Hematopoietic multipotent progenitor cell treated with erythropoietin and hydrocortisone succinate and interleukin-3 and kit ligand, for 8 days (in vitro differentiated cells): ENCODE measurements around the gene MILR1.
"Not testable (repeated sequence)": the region's sequence is repeated elsewhere in the genome, so short reads cannot be mapped to it uniquely, and the experiment has no call there.

Experiments used
- DNase-seq: peaks from one replicate; pipeline ENCODE4 v3.0.0-alpha.2; 2015

MILR1 gene, protein sequence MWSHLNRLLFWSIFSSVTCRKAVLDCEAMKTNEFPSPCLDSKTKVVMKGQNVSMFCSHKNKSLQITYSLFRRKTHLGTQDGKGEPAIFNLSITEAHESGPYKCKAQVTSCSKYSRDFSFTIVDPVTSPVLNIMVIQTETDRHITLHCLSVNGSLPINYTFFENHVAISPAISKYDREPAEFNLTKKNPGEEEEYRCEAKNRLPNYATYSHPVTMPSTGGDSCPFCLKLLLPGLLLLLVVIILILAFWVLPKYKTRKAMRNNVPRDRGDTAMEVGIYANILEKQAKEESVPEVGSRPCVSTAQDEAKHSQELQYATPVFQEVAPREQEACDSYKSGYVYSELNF

DNA sequence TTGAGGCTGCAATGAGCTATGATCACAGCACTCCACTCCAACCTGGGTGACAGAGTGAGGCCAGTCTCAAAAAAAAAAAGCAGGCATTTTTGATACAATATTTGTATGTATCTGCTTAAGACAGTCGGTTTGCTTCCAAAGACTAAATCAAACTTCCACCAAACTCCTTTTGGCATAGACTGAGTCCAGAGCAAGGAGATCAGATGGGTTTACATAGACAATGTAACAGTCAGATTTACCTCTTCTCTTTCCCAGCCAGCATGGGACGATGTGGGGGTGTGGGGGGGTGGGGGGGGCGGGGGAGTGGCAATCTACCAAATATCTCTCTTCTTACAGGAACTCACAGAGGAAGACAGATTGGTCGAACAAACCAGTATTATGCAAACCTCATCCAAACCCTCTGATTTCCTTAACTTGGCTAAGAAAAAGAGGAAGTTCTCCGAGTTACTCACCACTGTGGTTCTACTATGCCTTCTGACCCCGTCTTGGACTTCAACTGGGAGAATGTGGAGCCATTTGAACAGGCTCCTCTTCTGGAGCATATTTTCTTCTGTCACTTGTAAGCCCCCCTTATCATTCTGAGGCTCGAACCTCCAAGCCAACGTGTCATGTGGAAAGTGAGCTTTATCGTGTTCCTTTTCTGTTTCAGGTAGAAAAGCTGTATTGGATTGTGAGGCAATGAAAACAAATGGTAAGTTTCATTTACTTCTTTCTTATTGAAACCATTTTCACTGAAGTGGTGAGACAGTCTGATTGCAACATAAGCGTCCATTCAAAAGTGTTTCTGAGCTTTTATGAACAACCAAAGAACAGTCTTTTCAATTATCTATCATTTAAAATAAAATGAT, at the start of gene MILR1:
Gene MILR1 (plus strand): TSS at position 451 of the 848 bp plus-strand sequence. CDS start 54 bp downstream, at position 505.
- peak; percentile 81 for DNase-seq

DNA sequence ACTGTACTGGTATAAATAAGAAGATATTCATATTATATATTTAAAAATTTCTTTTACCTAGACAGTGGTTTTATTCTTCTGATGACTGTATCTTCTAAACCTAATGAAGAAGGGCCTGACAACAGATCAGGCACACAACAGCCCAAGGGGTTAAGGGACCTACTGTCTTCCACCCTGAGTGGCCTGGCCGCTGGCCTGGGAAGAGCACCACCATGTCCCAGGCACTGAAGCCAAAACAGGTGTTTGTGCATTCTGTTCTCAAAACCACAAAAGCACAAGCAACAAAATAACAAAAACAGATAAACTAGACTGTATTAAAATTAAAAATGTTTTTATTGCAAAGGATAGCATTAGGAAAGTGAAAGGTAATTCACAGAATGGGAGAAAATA, 49.2 kb upstream of the MILR1 start:
- no peak for DNase-seq

GRCh38 chr17:64400642-64401041, 48.3 kb upstream of the MILR1 start:
- DNase-seq, result no peak

DNA sequence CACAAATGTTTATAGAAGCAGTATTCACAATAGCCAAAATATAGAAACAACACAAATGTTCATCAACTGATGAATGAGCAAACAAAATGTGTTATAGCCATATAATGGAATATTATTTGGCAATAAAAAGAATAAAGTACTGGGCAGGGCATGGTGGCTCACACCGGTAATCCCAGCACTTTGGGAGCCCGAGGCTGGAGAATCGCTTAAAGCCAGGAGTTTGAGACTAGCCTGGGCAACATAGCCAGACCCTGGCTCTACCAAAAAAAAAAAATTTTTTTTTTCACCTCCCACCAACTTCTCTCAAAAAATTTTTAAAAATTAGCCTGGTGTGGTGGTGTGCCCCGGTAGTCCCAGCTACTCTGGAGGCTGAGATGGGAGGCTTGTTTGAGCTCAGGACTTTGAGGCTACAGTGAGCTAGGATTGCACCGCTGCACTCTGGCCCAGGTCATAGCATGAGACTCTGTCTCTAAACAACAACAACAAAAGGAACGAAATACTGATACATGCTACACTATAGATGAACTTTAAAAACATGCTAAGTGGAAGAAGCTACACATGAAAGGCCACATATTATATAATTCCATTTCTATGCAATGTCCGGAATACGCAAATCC, 47.6 kb upstream of the MILR1 start:
- no peak for DNase-seq

- no peak for DNase-seq
Measured at GRCh38 chr17:64401941-64402340, 47.0 kb upstream of the MILR1 start.

GRCh38 chr17:64402469-64402868, 46.4 kb upstream of the MILR1 start:
- no peak for DNase-seq

GRCh38 chr17:64403881-64404460, 44.9 kb upstream of the MILR1 start:
- no peak for DNase-seq

DNA sequence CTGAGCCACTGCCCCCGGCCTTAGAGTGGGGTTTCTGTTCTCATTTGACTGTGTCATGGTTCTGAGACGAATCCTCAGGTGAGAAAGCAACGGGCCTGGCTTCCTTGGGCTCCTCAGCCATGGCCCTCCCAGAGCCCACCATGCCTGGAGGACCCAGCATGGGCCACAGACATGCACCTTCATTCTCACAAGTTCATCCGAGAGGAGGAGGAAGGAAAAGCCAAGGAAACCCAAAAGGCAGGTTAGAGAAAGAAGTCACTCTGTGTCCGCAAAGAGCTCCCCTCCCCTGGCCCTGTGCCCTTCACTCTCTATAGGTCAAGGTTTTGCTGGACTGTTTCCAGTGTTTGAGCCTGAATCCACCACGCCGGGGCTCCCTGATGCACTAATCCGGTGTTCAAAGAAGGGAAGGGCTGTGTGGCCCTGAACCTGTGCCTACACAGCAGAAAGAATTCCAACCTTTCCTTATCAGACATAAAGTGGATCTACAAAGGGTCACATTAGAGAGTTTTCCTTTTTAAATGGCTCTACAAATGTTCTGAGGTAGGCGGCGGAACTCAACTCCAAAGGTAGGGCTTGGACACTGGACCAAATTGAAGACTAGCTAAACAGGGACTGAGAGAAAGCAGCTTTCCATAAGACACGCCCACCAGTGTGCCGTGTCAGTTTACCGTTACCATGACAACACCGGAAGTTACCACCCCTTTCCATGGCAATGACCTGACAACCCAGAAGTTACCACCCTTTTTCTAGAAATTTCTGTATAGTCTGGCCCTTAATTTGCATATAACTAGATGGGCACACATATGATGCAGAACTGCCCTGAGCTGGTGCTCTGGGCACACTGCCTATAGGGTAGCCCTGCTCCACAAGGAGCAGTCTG, 42.4 kb upstream of the MILR1 start:
- peak; percentile 45 for DNase-seq

DNA sequence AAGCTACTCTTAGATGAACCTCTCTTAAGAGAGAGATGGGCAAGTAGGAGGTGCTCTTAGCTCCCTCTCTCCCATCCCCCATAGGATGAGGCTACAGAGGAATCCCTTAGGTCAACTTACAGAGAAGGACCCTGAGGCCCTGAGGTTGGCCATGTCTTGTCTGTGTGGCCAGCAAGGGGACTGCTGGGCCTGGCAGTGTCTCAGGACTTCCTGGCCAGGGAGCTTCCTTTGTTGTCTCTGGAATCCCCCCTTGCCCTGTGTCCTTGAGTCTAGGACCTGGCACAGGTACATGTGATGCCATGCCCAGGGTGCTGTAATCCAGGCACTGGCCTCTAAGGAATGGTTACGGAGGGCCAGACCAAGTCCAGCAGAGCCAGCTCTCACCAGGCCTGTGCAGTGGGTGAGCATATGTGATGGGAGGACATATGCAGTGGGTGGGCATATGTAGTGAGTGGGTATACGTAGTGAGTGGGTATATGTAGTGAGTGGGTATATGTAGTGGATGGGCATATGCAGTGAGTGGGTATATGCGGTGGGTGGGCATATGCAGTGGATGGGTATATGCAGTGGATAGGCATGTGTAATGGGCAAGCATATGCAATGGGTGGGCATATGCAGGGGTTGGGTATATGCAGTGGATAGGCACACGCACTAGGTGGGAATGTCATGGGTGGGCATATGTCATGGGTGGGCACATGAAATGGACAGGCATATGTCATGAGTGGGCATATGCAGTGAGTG, 38.0 kb upstream of the MILR1 start:
- no peak for DNase-seq

- no peak for DNase-seq
Measured at GRCh38 chr17:64411999-64412771, 36.7 kb upstream of the MILR1 start.

- no peak for DNase-seq
Measured at GRCh38 chr17:64412944-64413381, 36.0 kb upstream of the MILR1 start.

DNA sequence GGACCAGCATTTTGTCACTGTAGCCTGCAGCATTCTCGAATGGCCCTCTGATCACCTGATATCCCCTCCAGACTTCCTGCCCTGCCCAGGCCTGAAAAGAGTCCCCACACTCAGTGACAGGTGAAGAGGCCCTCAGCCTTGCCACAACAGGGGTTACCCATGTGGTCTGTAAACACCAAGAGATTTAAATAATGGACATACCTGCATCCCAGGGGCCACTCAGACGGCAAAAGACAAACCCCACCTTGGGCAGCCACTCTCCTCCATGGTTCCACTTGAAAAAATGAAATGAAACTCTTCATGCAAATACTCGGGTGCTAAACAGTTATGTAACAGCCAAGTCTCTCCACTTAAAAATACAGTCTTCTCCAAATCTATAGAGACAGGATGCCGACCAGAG, 35.4 kb upstream of the MILR1 start:
- no peak for DNase-seq

GRCh38 chr17:64418506-64419339, 30.2 kb upstream of the MILR1 start:
- DNase-seq, result peak; percentile 78

- DNase-seq, result peak; percentile 86
Measured at GRCh38 chr17:64420143-64420670, 28.7 kb upstream of the MILR1 start.

DNA sequence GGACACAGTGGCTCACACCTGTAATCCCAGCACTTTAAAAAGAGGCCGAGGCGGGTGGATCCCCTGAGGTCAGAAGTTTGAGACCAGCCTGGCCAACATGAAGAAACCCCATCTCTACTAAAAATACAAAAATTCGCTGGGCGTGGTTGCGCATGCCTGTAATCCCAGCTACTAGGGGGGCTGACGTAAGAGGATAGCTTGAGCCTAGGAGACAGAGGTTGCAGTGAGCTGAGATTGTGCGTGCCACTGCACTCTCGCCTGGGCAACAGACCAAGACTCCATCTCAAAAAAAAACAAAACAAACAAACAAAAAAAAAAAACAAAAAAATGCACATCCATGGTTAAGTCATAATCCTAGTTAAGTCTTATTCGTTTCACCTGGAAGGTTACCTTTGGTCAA, 26.8 kb upstream of the MILR1 start:
- not testable (repeated sequence) for DNase-seq

GRCh38 chr17:64423881-64424280, 25.0 kb upstream of the MILR1 start:
- no peak for DNase-seq

DNA sequence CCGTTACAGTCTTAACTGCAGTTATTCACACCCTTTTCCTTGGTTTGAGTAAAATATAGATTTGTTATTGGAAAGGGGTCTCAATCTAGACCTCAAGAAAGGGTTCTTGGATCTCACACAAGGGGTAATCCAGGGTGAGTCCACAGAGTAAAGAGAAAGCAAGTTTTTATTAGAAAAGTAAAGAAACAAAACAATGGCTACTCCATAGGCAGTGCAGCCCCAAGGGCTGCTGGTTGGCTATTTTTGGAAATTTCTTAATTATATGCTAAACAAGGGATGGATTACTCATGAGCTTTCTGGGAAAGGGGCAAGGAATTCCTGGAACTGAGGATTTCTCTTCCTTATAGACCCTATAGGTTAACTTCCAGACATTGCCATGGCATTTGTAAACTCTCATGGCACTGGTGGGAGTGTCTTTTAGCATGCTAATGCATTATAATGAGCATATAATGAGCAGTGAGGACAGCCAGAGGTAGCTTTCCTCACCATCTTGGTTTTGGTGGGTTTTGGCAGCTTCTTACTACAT, 24.5 kb upstream of the MILR1 start:
- DNase-seq, result no peak

DNA sequence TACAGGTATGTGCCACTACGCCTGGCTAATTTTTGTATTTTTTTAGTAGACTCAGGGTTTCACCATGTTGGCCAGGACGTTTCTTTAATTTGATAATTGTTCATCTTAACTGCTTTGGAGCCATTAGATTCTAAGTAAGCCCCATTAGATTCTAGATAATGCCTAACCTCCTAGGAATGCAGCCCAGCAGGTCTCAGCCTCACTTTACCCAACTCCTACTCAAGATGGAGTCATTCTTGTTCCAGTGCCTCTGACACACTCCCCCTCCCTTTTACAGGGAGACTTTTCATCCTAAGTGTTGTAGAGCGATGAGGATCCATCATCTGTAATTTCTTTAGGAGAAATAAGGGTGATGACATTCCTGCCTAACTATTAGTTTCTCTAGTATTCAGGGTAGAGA, 23.7 kb upstream of the MILR1 start:
- DNase-seq, result no peak

- DNase-seq, result no peak
Measured at GRCh38 chr17:64426596-64426995, 22.3 kb upstream of the MILR1 start.
